ENCODE results near the gene UBE2J2.

The UBE2J2 gene

DNA sequence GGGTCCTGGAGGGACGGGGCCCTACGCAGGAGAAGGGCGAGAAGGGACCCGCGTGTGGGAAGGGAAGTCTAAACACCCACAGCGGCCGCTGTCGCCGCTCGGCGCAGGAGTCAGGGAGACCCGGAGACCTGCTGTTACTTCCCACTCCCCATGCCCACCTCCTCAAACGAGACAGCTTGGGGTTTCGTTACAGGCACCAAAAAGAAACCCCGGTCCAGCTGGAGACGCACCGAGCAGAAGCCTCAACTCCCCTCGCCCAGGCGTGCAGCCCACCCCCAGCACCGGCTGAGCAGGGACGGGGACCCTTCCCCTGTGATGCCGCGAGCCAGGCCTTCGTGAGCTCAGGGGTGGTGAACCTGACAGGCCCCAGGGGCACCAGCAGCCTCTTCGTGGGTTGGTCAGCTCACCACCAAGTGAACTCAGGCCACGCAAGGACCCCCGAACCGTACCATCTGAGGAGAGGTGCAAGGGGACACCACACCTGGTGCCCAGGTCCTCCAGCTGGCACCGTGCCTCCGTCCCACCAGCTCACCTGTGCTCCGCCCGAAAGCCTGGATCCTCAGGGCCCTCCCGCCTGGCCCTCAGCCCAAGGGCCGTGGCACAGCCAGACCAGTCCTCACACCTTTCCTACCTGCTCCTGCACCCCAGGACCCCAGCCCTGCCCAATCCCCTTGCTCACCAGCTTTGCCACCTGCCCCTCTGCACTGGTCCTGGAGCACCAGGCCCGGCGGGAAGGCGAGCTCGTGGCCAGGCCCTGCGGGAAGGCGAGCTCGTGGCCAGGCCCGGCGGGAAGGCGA, 46.9 kb downstream of the UBE2J2 start:
- DNase-seq (ENCODE audit: low read depth in 2 of 2) = no peak

DNA sequence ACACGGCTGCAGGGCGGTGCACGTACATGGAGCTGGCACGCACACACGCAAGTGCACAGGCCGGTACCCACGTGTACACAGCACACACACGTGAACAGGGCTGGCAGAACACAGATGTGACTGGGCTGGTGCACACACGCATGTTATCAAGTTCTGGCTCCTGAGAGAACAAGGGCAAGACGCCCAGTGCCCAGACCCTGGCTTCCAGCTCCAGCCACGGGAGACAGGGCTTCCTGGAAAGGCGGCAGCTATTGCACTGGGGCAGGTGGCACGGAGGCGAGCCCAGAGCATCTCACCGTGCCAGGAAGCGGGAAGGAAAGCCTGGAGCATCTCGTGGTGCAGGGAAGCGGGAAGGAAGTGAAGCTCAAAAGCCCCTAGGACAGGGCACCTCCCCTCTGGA, 47.7 kb downstream of the UBE2J2 start:
- DNase-seq (ENCODE audit: low read depth in 2 of 2) = no peak

DNA sequence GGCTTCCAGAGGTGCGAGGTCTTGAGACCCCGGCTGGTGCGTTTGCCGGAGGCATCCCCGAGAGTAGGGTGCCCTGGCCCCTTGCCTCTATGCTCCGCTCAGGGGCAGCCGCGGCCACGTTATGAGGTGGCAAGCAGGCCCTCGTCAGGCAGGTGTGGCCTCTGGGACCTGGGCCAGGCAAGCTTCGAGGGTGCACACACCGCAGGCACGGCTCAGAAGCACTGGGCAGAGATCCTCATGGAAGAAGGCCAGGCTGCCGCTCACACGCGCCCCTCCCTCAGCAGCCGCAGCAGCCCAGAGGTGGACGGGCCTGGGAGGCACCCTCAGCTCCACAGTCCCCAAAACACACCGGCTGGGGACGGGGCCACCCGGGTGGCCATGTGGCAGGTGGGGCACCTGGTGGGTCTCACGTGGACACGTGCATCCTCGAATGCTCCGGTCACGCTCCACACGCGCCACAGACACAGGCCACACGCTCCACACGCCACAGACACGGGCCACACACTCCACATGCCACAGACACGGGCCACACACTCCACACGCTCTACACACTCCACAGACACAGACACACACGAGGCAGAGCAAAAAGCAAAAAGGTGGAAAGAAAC, 48.3 kb downstream of the UBE2J2 start:
- no peak for DNase-seq (ENCODE audit: low read depth in 2 of 2)

DNA sequence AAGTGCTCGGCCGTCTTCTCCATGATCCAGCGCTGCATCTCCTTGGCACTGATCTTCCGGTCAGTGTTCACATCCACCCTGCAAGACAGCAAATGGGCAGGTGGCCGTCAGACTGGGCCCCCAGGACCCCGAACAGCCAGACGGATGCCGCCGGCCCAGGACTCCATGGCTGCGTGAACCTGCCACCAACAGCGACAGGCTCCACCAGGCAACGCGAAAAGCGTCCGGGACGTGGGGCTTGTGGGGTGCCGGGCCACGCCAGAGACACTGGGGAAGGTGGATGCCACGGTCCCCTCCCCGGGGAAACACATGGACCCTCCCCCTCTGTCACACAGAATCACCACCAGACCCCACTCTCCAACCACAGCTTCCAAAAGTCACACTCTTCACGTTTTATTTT, 49.8 kb downstream of the UBE2J2 start:
- DNase-seq (ENCODE audit: low read depth in 2 of 2) = no peak

DNA sequence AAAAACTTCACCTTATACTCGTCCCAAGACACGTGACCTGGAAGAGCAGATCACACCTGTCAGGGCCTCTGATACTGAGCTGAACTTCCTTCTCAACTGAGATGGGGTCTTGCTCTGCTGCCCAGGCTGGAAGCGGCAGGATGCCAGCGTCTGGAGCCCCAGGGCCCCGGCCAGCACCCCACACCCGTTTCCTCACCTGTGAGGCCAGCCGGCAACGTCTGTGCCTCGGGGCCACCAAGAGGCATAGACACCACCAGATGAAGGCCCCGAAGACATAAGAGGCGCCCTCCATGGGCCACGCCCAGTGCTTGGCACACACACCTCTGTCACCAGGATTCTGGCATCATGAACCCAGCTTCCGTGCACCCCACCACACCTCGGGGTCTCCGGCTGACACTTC, 50.3 kb downstream of the UBE2J2 start:
- DNase-seq (ENCODE audit: low read depth in 2 of 2) = no peak

DNA sequence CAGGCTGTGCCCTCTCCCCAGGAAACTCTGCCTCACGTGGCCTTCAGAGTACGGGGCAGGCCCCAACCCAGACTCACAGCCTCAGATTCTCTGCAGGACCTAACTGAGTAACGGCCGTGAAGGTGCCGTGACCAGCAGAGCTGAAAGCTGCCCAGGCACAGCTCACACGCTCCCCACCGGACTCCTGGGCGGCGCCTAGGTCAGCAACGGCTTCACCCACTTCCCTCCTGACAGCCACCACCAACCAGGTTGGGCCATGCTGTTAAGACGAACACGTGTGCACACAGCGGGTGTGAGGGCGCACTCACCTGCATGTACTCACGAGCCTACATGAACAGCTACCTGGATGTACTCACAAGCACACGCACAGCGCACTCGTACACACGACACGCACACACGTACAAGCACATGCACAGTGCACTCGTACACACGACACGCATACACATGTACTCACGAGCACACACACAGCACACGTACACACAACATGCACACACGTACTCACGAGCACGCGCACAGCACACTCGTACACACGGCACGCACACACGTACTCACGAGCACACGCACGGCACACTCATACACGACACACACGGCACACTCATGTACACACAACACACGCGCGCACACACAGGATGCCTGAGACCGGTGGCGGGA, 51.0 kb downstream of the UBE2J2 start:
- DNase-seq (ENCODE audit: low read depth in 2 of 2) = no peak

DNA sequence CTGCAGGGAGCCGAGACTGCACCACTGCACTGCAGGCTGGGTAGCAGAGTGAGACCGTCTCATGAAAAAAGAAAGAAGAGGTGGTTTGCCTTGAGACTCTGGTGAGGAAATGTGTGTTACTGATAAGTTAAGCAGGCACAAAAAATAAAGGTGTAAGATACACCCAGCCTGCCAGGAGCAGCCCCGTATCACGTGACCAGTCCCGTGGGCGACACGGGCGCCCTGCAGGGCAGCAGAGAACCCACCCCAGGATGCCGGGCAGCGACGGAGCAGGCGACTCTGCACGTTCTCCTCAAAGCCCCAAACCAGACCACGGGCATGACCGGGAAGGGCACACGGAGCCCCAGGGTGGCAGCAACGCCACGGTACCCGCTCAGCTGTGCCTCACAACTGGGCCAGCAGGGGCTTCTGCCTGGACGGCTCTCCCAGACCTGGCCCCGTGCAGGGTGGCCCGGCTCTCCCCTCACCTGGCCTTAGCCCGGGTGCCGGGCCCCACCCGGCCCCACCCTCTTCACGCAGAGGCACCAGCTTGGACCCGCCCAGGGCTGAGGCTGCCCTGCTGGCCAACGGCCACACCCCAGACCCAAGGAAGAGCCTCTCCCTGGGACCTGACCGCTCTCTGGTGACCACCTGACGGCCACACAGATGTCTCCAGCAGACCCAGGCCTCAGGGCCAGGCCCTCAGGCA, 51.6 kb downstream of the UBE2J2 start:
- no peak for DNase-seq (ENCODE audit: low read depth in 2 of 2)

DNA sequence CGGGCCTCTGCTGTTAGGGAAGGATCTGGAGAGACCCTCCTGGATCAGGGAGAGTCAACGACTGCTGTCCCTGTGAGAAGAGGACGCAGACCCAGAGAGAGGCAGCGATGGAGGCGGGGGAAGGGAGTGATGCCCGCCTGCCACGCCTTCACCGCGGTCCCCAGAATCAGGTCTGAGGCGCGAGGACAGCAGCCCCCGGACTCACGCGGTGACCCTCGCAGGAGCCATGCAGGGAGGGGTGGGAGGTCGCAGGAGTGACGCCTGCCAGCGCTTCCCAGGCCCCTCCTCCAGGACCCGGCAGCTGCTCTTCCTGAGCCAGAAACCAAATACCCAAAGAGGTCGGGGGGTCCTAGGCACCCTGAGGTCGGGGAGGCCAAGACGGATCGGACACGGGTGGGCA, 53.5 kb downstream of the UBE2J2 start:
- no peak for DNase-seq (ENCODE audit: low read depth in 2 of 2)

DNA sequence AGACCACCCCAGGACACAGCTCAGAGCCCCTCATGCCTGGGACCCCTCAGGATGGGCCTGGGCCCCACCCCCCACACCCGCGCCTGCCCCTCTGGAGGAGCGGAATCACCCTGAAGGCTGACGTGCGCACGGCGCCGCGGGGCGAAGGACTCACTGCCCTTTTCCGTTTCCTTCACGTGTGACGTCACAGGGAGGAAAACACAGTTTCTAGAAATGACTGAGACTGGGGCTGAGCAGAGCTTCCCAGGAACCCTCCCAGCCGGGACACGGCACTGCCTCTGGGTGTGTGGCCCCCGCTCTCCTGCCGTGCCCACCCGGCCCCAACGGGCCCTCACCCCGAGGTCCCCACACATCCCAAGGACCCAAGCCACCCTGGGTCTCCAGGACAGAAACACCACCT, 54.3 kb downstream of the UBE2J2 start:
- peak in 1 of 2 donors; percentile 59 for DNase-seq (ENCODE audit: low read depth in 2 of 2)

DNA sequence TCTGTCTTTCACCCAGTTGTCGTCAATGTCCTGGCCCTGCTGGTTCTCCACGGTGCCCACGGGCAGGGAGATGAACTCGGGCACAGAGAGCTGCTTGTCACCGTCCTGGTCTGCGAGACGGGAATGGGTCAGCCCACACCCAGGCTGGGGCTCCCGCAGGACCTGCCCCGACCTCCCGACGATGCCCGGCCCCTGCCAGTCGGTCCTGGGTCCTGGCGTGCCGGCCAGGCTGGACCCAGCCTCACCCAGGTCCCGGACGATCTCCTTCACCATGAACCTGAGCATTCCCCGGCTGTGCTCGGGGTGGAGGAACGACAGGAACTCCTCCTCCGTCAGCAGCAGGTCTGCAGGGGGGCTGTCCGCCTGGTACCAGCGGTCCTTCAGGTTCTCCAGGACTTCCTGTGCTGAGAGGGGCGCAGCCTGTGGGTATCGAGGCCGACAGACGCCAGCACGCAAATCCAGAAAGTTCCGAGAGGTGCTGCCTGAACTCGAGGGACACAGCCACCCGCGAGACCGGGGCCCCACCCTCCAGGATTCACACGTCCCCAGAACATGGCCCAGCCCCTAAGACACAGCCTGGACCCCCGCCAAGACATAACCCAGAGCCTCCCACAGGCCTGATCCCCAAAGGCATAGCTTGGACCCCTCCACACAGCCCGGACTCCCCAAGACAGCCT, 55.0 kb downstream of the UBE2J2 start:
- DNase-seq (ENCODE audit: low read depth in 2 of 2) = no peak

DNA sequence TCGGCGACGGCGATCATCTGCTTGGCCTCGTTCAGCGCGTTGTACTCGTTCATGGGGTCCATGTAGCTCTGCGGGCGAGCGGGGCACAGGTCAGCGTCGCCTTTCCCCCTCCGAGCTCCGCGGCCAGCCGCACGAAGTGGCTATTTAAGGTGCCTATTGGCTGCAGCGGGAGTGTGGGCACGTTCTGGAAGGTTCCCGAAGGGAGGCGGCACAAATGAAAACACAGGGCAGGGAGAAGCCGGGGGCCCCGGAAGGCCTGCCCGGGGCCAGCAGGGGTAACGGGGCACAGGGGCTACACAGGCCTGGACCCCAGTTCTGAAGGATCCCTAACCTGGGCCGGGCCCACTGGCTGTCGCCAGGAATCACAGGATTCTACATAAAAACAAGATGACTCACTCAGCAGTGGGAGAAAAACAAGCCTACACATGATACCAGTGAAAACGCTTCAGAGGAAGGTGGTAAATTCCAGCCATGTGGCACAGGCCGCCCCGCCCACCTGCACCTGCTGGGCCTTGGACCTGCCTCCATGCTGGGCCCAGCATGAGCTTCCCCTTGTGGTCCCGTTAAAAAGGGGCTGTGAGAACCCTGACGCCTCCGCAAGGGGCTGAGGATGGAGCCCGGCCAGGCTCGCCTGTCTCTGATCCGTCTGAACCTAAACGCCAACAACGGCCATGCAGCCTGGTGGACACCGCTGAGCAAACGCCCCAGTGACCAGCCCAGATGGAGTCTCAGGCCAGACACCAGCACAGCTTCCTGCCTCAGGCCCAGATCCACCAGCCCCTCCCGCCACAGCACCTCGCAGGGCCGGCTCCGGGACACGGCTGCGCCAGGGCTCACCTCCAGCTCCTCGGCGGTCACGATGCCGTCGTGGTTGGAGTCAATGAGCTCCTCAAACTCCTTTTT, 55.8 kb downstream of the UBE2J2 start:
- DNase-seq (ENCODE audit: low read depth in 2 of 2) = peak in 1 of 2 donors; percentile 64

DNA sequence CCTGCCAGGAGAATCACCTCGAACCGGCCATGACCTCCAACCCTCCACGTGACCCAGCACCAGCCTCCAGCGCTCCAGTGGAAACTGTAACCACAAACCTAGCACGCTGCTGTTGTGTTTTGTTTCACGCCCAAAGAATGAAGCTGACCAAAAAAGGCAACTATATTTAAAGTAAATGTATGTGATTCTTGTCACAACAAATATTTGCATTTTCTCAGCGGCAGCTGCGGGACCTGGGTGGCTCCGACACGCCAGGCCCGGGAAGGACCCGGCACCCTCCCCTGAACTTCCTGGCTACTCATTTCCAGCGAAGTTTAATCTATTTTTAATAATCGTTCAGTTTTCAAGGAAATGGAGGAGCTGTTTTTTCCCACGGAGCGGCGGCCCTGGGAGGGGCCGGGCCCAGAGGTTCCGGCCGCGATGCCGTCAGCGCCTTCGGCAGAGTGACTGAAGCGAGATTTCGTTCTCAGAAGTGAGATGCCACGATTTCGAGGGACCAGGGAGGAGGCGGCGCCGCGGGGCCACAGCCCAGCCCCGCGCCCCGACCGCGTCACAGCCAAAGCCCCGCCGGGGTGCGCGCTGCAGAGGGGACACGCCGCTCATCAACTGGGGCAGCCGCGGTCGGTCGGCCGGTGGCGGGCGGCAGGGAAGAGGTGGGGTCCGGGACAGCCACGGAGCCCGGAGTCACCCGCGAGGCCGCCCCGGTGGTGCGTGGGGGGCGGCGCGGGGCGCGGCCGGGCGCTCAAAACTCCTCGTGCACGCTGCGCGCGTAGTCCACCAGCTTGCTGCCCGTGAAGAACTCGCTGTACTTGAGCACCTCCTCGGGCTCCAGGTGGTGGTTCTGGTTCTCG, 56.7 kb downstream of the UBE2J2 start:
- peak in 1 of 2 donors; percentile 64 for DNase-seq (ENCODE audit: low read depth in 2 of 2)

DNA sequence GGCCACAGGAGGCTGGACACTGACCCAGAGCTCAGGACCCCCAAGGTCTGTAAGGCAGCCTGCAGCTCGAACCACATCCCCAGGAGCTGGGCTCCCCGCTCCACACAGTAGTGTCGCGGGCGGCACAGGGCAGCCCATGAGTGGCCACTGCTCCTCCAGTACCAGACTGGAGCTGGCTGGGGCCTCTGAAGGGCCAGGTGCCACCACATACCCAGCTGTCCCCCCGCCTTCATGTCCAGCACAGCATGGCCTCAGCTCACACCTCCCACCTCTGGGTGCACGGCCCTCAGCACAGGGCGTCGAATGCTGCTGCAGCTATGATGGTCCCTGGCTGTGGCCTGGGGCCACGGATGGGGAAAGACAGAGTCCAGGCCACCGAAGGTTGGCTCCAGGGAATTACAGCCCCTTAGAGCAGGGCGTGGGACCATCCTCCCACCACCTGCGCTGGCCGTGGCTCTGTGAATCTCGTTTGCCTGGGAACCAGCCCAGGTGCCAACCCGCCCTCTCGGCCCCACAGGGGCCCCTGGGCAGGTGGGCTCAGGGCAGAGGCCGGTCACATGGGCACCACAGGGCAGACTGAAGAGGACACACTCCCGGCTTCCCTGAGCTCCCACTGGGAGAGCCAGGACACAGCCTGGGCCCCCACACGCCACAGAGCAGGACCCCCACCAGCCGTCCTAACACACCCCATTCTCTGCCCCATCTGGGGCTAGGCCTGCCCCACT, 57.6 kb downstream of the UBE2J2 start:
- no peak for DNase-seq (ENCODE audit: low read depth in 2 of 2)

DNA sequence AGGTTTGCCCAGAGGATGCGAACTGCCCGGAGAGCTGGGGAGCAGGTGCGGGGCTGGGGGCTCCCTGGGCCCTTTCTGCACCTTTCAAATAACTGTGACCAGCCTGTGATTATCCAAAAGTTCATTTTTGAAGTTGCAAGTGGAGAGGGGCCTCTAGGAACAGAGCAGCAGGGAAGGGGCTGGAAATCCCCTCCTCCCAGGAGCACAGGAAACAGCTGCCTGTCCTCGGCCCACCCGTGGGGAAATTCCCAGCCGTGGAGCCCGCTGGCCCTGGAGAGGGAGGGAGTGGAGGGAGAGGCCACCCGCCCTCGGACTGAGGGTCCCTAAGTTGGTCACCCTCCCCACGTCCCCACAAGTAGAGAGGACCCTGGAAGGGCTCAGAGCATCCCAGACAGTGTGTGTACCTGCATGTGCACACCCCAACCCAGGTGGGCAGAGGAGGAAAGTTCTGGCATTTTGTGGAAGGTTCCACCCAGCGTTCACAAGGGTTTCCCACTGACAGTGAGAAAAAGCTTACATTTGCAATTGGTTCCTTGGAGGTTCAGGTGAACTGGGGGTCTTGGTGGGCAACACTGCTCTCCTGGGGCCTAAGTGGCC, 58.5 kb downstream of the UBE2J2 start:
- no peak for DNase-seq (ENCODE audit: low read depth in 2 of 2)

DNA sequence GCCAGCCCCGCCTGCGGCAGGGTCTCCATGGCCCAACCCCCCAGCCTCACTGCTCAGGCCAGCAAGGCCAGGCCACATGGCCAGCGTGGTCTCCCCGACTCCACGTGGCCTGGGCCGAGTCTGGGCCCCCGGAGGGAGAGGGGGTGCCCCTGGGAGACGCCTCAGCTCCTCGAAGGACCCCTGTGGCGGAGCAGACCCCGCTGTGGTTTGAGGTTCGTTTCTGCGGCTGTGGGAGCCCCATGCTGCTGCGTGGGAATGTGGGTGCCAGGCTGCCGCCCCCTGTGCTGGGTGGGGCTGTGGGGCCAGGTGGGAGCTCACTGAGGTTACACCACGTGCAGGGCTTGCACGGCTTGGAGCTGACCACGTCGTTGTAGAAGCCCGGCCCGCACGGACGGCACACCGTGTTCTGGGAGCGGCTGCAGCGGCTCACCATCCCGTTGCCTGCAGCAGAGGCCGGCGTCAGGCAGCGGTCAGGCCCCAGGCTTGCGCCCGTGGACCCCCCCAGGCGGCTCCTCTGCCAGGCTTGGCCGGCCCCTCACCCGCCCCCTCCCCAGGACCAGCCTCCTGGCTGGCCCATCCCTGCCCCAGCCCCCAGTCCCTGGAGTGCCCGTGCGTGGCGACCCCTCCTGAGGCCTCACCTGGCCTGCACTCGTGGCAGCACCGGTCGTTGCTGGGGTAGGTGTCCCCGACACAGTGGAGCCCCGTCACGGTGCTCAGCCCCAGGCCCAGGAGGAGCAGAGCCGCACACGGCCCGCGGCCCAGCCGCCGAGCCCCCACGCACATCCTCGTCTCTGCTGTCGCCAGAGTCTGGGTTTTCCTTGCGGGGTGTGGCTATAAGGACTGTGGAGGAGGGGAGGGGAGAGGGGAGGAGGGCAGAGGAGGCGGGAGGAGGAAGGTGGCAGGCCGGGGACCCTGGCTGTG, 60.0 kb downstream of the UBE2J2 start, which contains the start of gene TNFRSF4:
TNFRSF4 (minus strand) TSS at position 809 of the 921 bp plus-strand sequence; CDS start at position 783, 26 bp downstream.
- DNase-seq (ENCODE audit: low read depth in 2 of 2) = peak in 1 of 2 donors; percentile 61

DNA sequence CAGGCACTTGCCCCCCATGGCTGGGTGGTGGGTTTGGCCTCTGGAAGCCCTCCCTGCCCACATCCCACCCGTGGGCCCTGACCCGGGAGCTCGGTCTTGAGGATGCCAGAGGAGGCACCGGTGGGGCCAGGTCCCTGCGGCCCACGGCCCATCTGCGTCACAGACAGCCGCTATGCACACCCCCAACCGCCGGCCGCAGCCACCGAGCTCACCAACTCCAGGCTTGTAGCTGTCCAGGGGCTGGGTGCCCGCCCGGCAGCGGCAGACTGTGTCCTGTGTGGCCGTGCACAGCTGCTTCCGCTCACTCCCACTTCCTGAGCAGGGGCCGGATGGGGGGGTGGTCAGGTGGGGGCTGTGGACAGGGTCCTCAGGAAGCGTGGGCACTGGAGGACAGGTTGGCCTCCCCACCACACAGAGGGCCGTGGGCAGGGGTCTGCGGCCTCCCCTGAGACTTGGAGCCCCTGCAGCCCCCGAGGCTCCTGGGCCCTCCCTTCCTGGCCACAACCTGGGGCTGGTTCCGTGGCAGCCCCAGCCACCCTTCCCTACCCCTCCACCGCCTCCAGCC, 60.8 kb downstream of the UBE2J2 start:
- DNase-seq (ENCODE audit: low read depth in 2 of 2) = no peak

Measured in stimulated activated CD4-positive, alpha-beta T cell treated with anti-CD3 and anti-CD28 coated beads, Interleukin-4, amount 100 ng/mL, for 48 hours (primary cell).